Keratinocyte (primary cell): Measurements from ENCODE around the gene OR2T27. TPM values are rescaled to one million over a fixed set of nuclear protein-coding genes. Genes with fewer than 3 reads are reported as not detected.

Experiments
- DNase-seq: peaks from one replicate; pipeline ENCODE4 v3.0.0-alpha.2; 2011; ENCODE audit warnings: low read depth, missing footprints, low spot score
- FAIRE-seq: peaks from 2 replicates; lab custom pipeline; 2011; peaks lifted over from hg19 to GRCh38; lab: Jason Lieb, UNC
- H2AFZ ChIP-seq: 2 replicates; pipeline ENCODE4 v1.6.0; 2012; ENCODE audit warnings: low read length, control low read depth, inconsistent platforms; ENCODE audit not compliant: control insufficient read depth
- H3K27ac ChIP-seq: 2 replicates; pipeline ENCODE4 v1.5.1; 2011; ENCODE audit warnings: low read length; ENCODE audit not compliant: control insufficient read depth, insufficient read depth
- H3K27me3 ChIP-seq: 3 replicates; pipeline ENCODE4 v1.6.0; 2011; ENCODE audit warnings: low read length; ENCODE audit not compliant: control insufficient read depth, insufficient read depth; ENCODE audit errors: extremely low read depth
- H3K36me3 ChIP-seq, 2 experiments: 2 replicates in 1 of 2; 3 replicates in 1 of 2; pipeline ENCODE4 v1.5.1; 2011; ENCODE audit warnings: low read length in 2 of 2, mild to moderate bottlenecking in 1 of 2; ENCODE audit not compliant: control insufficient read depth in 2 of 2, insufficient read depth in 2 of 2; ENCODE audit errors: extremely low read depth in 1 of 2
- H3K4me1 ChIP-seq: 3 replicates; pipeline ENCODE4 v1.5.1; 2011; ENCODE audit warnings: low read length; ENCODE audit not compliant: control insufficient read depth, insufficient read depth; ENCODE audit errors: extremely low read depth
- H3K4me2 ChIP-seq: 3 replicates; pipeline ENCODE4 v1.6.0; 2011; ENCODE audit warnings: low read depth, low read length; ENCODE audit not compliant: control insufficient read depth, insufficient read depth; ENCODE audit errors: extremely low read depth
- H3K4me3 ChIP-seq, 3 experiments: fragments of 200-600 bp in 1 of 3; sonication (generic) in 1 of 3; 2 replicates in 2 of 3; 3 replicates in 1 of 3; pipeline ENCODE4 v1.5.1; 2011 to 2016; ENCODE audit warnings: low read length in 3 of 3, mild to moderate bottlenecking in 3 of 3, control low read depth in 2 of 3, inconsistent platforms in 1 of 3, low read depth in 1 of 3, mixed read lengths in 1 of 3, mixed run types in 1 of 3, moderate library complexity in 1 of 3; ENCODE audit not compliant: control insufficient read depth in 2 of 3, insufficient read depth in 2 of 3; ENCODE audit errors: extremely low read depth in 1 of 3
- H3K79me2 ChIP-seq: 2 replicates; pipeline ENCODE4 v1.6.0; 2012; ENCODE audit warnings: low read length; ENCODE audit not compliant: control insufficient read depth, insufficient read depth
- H3K9ac ChIP-seq: 3 replicates; pipeline ENCODE4 v1.6.0; 2011; ENCODE audit warnings: low read length; ENCODE audit not compliant: control insufficient read depth, insufficient read depth; ENCODE audit errors: extremely low read depth
- H3K9me1 ChIP-seq: 3 replicates; pipeline ENCODE4 v1.6.0; 2011; ENCODE audit warnings: low read length; ENCODE audit not compliant: control insufficient read depth, insufficient read depth; ENCODE audit errors: extremely low read depth
- H3K9me3 ChIP-seq: 2 replicates; pipeline ENCODE4 v1.5.1; 2012; ENCODE audit warnings: low read depth, low read length; ENCODE audit not compliant: control insufficient read depth
- H4K20me1 ChIP-seq: 3 replicates; pipeline ENCODE4 v1.6.0; 2011; ENCODE audit warnings: low read length; ENCODE audit not compliant: control insufficient read depth, insufficient read depth; ENCODE audit errors: extremely low read depth
- EZH2 ChIP-seq: IDR thresholded peaks from one replicate; pipeline ENCODE4 v1.6.1; 2012; ENCODE audit warnings: inconsistent platforms, mild to moderate bottlenecking, low read length, moderate library complexity
- dilution Hi-C: fragments of 300-500 bp; cut with MboI; formaldehyde crosslinking; loops from one replicate; pipeline ENCODE4 v1.7.0; 2020; ENCODE audit warnings: low sequenced_read_pairs; ENCODE audit not compliant: extremely low pct_ligation_motif_present
- polyA plus RNA-seq, 5 experiments: library from polyadenylated mRNA; depleted of rRNA in 3 of 5; stranded (reverse) in 3 of 5; stranded (forward) in 1 of 5; unstranded in 1 of 5; fragments of >200 nt; gene quantifications; 1 replicate in 1 of 5; 2 replicates in 3 of 5; 3 replicates in 1 of 5; pipeline versions ENCODE4 v1.2.1 to v1.2.3, GENCODE V29; 2011 to 2012; ENCODE audit warnings: missing spikeins in 2 of 5, low read depth in 1 of 5, low replicate concordance in 1 of 5
- TF ChIP-seq, protein P1 (sequence below), 3 experiments: IDR thresholded peaks in 1 of 3; conservative IDR thresholded peaks in 1 of 3; optimal IDR thresholded peaks in 1 of 3; 2 replicates in 2 of 3; 3 replicates in 1 of 3; pipeline versions ENCODE3 to v1.5.1; 2011; ENCODE audit warnings: low read length in 3 of 3, mild to moderate bottlenecking in 3 of 3, moderate library complexity in 2 of 3, control low read depth in 1 of 3, inconsistent platforms in 1 of 3; ENCODE audit not compliant: insufficient read depth in 2 of 3; ENCODE audit errors: extremely low read depth in 1 of 3

The OR2T27 gene
- polyA plus RNA-seq, 1 donor (not counting 4 experiments of a cell fraction or from before 2014, with no cell fraction given) = not detected

DNA sequence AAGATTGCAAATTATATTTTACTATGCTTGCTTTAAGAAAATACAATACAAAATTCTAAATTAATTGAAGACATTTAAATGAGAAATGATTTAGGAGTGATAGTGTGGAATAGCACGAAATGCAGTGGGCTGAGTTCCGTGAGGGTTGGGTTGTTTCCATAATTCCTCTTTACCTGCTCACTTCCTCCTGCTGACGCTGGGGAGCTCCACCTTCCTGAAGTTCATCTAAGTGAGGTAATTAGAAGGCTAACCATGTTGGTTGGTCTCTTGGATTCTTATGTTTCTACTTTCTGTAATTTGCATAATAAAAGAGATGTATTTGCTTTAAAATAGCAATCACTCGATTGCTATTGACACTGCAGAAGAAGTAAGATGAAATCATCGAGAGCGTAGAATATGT, 42.6 kb upstream of the OR2T27 start:
- Histone ChIP-seq H3K4me3 (no peak overlapping the region), H3K9ac (no peak overlapping the region), H3K9me1 (no peaks in the 10 kb centered on the region), H2AFZ (no peak overlapping the region), H3K27ac (no peak overlapping the region), H3K27me3 (no peaks in the 10 kb centered on the region), H3K4me1 (no peaks in the 10 kb centered on the region), H3K4me2 (no peak overlapping the region), H3K79me2 (no peaks in the 10 kb centered on the region), H3K9me3 (no peaks in the 10 kb centered on the region), H4K20me1 (no peaks in the 10 kb centered on the region), H3K36me3 (no peaks in the 10 kb centered on the region)
- FAIRE-seq = no peak
- TF ChIP-seq, protein P1, sequence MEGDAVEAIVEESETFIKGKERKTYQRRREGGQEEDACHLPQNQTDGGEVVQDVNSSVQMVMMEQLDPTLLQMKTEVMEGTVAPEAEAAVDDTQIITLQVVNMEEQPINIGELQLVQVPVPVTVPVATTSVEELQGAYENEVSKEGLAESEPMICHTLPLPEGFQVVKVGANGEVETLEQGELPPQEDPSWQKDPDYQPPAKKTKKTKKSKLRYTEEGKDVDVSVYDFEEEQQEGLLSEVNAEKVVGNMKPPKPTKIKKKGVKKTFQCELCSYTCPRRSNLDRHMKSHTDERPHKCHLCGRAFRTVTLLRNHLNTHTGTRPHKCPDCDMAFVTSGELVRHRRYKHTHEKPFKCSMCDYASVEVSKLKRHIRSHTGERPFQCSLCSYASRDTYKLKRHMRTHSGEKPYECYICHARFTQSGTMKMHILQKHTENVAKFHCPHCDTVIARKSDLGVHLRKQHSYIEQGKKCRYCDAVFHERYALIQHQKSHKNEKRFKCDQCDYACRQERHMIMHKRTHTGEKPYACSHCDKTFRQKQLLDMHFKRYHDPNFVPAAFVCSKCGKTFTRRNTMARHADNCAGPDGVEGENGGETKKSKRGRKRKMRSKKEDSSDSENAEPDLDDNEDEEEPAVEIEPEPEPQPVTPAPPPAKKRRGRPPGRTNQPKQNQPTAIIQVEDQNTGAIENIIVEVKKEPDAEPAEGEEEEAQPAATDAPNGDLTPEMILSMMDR (optimal IDR thresholded peaks at IDR 0.05 in 1 of 3, IDR thresholded peaks at IDR 0.05 in 1 of 3, conservative IDR thresholded peaks at IDR 0.05 in 1 of 3; ENCODE audit: extremely low read depth in 1 of 3, insufficient read depth in 2 of 3, low read length in 3 of 3) = no peak
- no peak for TF ChIP-seq EZH2
- dilution Hi-C loops = no loop called here
- DNase-seq = no peak

DNA sequence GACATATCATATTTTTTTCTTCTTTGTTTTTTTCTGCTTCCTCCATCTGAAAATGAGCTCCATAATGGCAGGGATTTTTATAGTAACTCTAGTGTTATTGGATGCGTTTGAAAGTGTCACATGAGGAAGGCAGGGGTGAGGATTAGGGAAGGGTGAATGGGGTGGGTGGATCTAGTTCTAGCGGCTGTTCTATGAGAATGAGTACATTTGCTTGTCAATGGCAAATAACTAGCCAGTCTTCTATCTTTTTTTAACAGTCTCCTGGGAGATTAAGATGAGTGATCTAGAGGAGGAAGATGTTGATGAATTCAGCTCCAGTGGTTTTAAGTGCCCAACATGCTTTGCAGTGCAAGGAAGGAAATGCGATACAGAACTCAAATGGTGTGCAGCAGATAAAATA, 41.4 kb upstream of the OR2T27 start:
- H3K27ac ChIP-seq = no peak overlapping the region
- H3K36me3 ChIP-seq = no peaks in the 10 kb centered on the region
- dilution Hi-C loops = no loop called here
- H4K20me1 ChIP-seq = no peaks in the 10 kb centered on the region
- no peaks in the 10 kb centered on the region for H3K4me1 ChIP-seq
- no peak overlapping the region for H3K4me3 ChIP-seq
- DNase-seq (no peak), FAIRE-seq (no peak)
- TF ChIP-seq, protein P1 (optimal IDR thresholded peaks at IDR 0.05 in 1 of 3, IDR thresholded peaks at IDR 0.05 in 1 of 3, conservative IDR thresholded peaks at IDR 0.05 in 1 of 3; ENCODE audit: extremely low read depth in 1 of 3, insufficient read depth in 2 of 3, low read length in 3 of 3) = no peak
- TF ChIP-seq EZH2 = no peak
- no peaks in the 10 kb centered on the region for H3K9me3 ChIP-seq
- no peak overlapping the region for H3K9ac ChIP-seq
- H3K9me1 ChIP-seq = no peaks in the 10 kb centered on the region
- H2AFZ ChIP-seq = no peak overlapping the region
- H3K27me3 ChIP-seq = no peaks in the 10 kb centered on the region
- H3K4me2 ChIP-seq = no peak overlapping the region
- H3K79me2 ChIP-seq = no peaks in the 10 kb centered on the region
